Astrocyte (in vitro differentiated cells and primary cell): ENCODE data around the gene TLCD2.

ENCODE experiments used
- CTCF ChIP-seq: IDR thresholded peaks from 2 replicates; pipeline ENCODE4 v1.5.1; 2011; ENCODE audit warnings: low read depth, mild to moderate bottlenecking, inconsistent platforms, low read length, moderate library complexity; ENCODE audit not compliant: insufficient read depth
- EZH2 ChIP-seq: IDR thresholded peaks from 2 replicates; pipeline ENCODE4 v1.6.1; 2012; ENCODE audit warnings: mild to moderate bottlenecking, low read length, inconsistent platforms; ENCODE audit not compliant: insufficient read depth

- TF ChIP-seq CTCF (no peak), EZH2 (no peak)
Measured at GRCh38 chr17:1724351-1724868, 14.2 kb upstream of the TLCD2 start, which contains the start of gene WDR81.
